HEK293 (cell line): ENCODE data around the gene TBC1D22A.

Experiments
- CTCF ChIP-seq: fragments of 450-650 bp; formaldehyde crosslinking; IDR thresholded peaks from 2 replicates; pipeline ENCODE4 v1.5.1; 2016; ENCODE audit warnings: missing biosample characterization, missing genetic modification characterization
- GLI4 ChIP-seq: fragments of 450-650 bp; formaldehyde crosslinking; IDR thresholded peaks from 2 replicates; pipeline ENCODE4 v1.5.1; 2016; ENCODE audit warnings: missing biosample characterization, missing genetic modification characterization
- GLIS1 ChIP-seq: fragments of 450-650 bp; formaldehyde crosslinking; IDR thresholded peaks from 2 replicates; pipeline ENCODE4 v1.5.1; 2016; ENCODE audit warnings: missing biosample characterization, missing genetic modification characterization
- PRDM6 ChIP-seq: fragments of 450-650 bp; formaldehyde crosslinking; IDR thresholded peaks from 2 replicates; pipeline ENCODE4 v1.5.1; 2017; ENCODE audit warnings: missing biosample characterization, missing genetic modification characterization
- REST ChIP-seq: fragments of 450-650 bp; formaldehyde crosslinking; IDR thresholded peaks from 2 replicates; pipeline ENCODE4 v1.5.1; 2016; ENCODE audit warnings: missing biosample characterization, missing genetic modification characterization
- ZBTB20 ChIP-seq: fragments of 450-650 bp; formaldehyde crosslinking; IDR thresholded peaks from 2 replicates; pipeline ENCODE4 v1.5.1; 2016; ENCODE audit warnings: missing biosample characterization, missing genetic modification characterization
- ZFP3 ChIP-seq: fragments of 450-650 bp; formaldehyde crosslinking; IDR thresholded peaks from 2 replicates; pipeline ENCODE4 v1.5.1; 2016; ENCODE audit warnings: low read depth, missing biosample characterization, missing genetic modification characterization
- ZNF24 ChIP-seq: fragments of 450-650 bp; formaldehyde crosslinking; IDR thresholded peaks from 2 replicates; pipeline ENCODE4 v1.5.1; 2016; ENCODE audit warnings: missing biosample characterization, missing genetic modification characterization
- ZNF366 ChIP-seq: fragments of 450-650 bp; formaldehyde crosslinking; conservative IDR thresholded peaks from 2 replicates; pipeline ENCODE4 v1.5.1; 2016; ENCODE audit warnings: missing biosample characterization, missing genetic modification characterization
- ZNF677 ChIP-seq: fragments of 450-650 bp; IDR thresholded peaks from 2 replicates; pipeline ENCODE4 v1.5.0; 2018; ENCODE audit warnings: missing biosample characterization, mild to moderate bottlenecking, missing genetic modification characterization, moderate library complexity
- ZNF707 ChIP-seq: fragments of 450-650 bp; formaldehyde crosslinking; IDR thresholded peaks from 2 replicates; pipeline ENCODE4 v1.5.1; 2016; ENCODE audit warnings: missing biosample characterization, missing genetic modification characterization
- TF ChIP-seq, protein P1 (sequence below): fragments of 450-650 bp; formaldehyde crosslinking; IDR thresholded peaks from 2 replicates; pipeline ENCODE4 v1.5.1; 2017; ENCODE audit warnings: missing biosample characterization, missing genetic modification characterization
- TF ChIP-seq, protein P2 (sequence below): fragments of 450-650 bp; formaldehyde crosslinking; IDR thresholded peaks from 2 replicates; pipeline ENCODE4 v1.5.1; 2016; ENCODE audit warnings: missing biosample characterization, missing genetic modification characterization
- TF ChIP-seq, protein P3 (sequence below): fragments of 450-650 bp; formaldehyde crosslinking; optimal IDR thresholded peaks from 2 replicates; pipeline ENCODE3; 2016; ENCODE audit warnings: missing biosample characterization, mild to moderate bottlenecking, missing genetic modification characterization

DNA sequence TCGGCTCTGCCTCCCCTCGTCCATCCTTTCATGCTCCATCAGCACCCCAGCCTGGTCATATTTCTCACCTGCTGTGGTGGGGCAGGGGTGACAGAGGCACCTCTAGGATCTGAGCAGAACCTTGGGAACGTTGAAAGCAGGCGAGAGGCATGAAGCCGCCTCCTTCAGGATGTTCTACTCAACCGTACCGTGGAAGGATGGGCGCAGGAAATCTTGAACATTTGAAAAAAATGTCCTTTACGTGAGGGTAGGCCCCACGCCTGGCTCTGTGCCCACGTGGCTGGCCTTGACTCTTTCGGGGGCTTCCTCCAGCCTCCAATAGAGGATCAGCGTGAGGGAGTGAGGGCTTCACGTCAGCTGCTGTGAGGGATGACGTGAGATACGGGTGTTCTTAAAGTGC lies 90.7 kb downstream of the TBC1D22A start:
- TF ChIP-seq ZNF24 (tag by site-specific recombination), result no peak
- no peak for TF ChIP-seq GLIS1 (tag by site-specific recombination)
- no peak for TF ChIP-seq CTCF (tag by site-specific recombination)
- TF ChIP-seq ZFP3 (tag by site-specific recombination), result no peak
- TF ChIP-seq ZBTB20 (tag by site-specific recombination), result no peak
- TF ChIP-seq, protein P1, sequence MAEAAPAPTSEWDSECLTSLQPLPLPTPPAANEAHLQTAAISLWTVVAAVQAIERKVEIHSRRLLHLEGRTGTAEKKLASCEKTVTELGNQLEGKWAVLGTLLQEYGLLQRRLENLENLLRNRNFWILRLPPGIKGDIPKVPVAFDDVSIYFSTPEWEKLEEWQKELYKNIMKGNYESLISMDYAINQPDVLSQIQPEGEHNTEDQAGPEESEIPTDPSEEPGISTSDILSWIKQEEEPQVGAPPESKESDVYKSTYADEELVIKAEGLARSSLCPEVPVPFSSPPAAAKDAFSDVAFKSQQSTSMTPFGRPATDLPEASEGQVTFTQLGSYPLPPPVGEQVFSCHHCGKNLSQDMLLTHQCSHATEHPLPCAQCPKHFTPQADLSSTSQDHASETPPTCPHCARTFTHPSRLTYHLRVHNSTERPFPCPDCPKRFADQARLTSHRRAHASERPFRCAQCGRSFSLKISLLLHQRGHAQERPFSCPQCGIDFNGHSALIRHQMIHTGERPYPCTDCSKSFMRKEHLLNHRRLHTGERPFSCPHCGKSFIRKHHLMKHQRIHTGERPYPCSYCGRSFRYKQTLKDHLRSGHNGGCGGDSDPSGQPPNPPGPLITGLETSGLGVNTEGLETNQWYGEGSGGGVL (tag by site-specific recombination), result no peak
- TF ChIP-seq ZNF677 (tag by site-specific recombination), result no peak
- TF ChIP-seq, protein P2, sequence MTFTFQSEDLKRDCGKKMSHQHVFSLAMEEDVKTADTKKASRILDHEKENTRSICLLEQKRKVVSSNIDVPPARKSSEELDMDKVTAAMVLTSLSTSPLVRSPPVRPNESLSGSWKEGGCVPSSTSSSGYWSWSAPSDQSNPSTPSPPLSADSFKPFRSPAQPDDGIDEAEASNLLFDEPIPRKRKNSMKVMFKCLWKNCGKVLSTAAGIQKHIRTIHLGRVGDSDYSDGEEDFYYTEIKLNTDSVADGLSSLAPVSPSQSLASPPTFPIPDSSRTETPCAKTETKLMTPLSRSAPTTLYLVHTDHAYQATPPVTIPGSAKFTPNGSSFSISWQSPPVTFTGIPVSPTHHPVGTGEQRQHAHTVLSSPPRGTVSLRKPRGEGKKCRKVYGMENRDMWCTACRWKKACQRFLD (tag by site-specific recombination), result no peak
- TF ChIP-seq, protein P3, sequence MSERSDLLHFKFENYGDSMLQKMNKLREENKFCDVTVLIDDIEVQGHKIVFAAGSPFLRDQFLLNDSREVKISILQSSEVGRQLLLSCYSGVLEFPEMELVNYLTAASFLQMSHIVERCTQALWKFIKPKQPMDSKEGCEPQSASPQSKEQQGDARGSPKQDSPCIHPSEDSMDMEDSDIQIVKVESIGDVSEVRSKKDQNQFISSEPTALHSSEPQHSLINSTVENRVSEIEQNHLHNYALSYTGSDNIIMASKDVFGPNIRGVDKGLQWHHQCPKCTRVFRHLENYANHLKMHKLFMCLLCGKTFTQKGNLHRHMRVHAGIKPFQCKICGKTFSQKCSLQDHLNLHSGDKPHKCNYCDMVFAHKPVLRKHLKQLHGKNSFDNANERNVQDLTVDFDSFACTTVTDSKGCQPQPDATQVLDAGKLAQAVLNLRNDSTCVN, result no peak
- TF ChIP-seq GLI4 (tag by site-specific recombination), result no peak
- no peak for TF ChIP-seq PRDM6 (tag by site-specific recombination)
- TF ChIP-seq ZNF366 (tag by site-specific recombination), result no peak
- TF ChIP-seq REST, result no peak
- TF ChIP-seq ZNF707 (tag by site-specific recombination), result no peak
